A673 (cell line): ENCODE data around the gene MAN1C1. TPM values are rescaled to one million over a fixed set of nuclear protein-coding genes. Genes with fewer than 3 reads are reported as not detected.

Experiments used
- BruUV-seq: library from RNA; stranded (reverse); fragments of 400-500 nt; replicated peaks from 2 replicates; lab custom pipeline; 2021; lab: Mats Ljungman, UMichigan
- CTCF ChIA-PET: fragments of 300-600 bp; sonication (Branson Sonifier 250); formaldehyde crosslinking; loops from one replicate; lab custom pipeline; 2022; ENCODE audit warnings: antibody characterized with exemption; lab: Charles Lee
- POLR2A ChIA-PET: fragments of 300-600 bp; sonication (Branson Sonifier 250); formaldehyde crosslinking; loops from one replicate; lab custom pipeline; 2022; ENCODE audit warnings: antibody characterized with exemption; ENCODE audit not compliant: low non-redundant PET; lab: Charles Lee
- DNase-seq: peaks from one replicate; pipeline ENCODE4 v3.0.0-alpha.2; 2015; ENCODE audit warnings: low spot score
- H3K27ac ChIP-seq: fragments of 200-600 bp; sonication (generic); 2 replicates; pipeline ENCODE4 v1.5.1; 2016; ENCODE audit warnings: mixed run types, low read depth, mild to moderate bottlenecking, mixed read lengths, antibody characterized with exemption, low read length; ENCODE audit not compliant: poor library complexity, severe bottlenecking
- H3K27me3 ChIP-seq: fragments of 200-600 bp; sonication (generic); replicated peaks from 2 replicates; pipeline ENCODE4 v1.6.1; 2017; ENCODE audit warnings: mixed run types, low read depth, mild to moderate bottlenecking, mixed read lengths, antibody characterized with exemption, low read length; ENCODE audit not compliant: insufficient read depth, poor library complexity
- H3K36me3 ChIP-seq: fragments of 200-600 bp; sonication (generic); 2 replicates; pipeline ENCODE4 v1.6.1; 2016; ENCODE audit warnings: mixed run types, mild to moderate bottlenecking, mixed read lengths, antibody characterized with exemption, low read length; ENCODE audit not compliant: insufficient read depth, poor library complexity, severe bottlenecking
- H3K4me1 ChIP-seq: fragments of 200-600 bp; sonication (generic); 2 replicates; pipeline ENCODE4 v1.6.1; 2017; ENCODE audit warnings: mixed run types, mild to moderate bottlenecking, mixed read lengths, antibody characterized with exemption, low read length; ENCODE audit not compliant: insufficient read depth, poor library complexity, severe bottlenecking
- H3K4me3 ChIP-seq: fragments of 200-600 bp; sonication (generic); 2 replicates; pipeline ENCODE4 v1.5.1; 2016; ENCODE audit warnings: low read depth, mixed run types, mild to moderate bottlenecking, mixed read lengths, low read length; ENCODE audit not compliant: poor library complexity, severe bottlenecking
- H3K9me3 ChIP-seq: fragments of 200-600 bp; sonication (generic); 2 replicates; pipeline ENCODE4 v1.6.1; 2016; ENCODE audit warnings: mixed run types, low read depth, mild to moderate bottlenecking, mixed read lengths, antibody characterized with exemption, low read length; ENCODE audit not compliant: poor library complexity, severe bottlenecking
- EZH2 ChIP-seq: fragments of 200-600 bp; sonication (generic); IDR thresholded peaks from 2 replicates; pipeline ENCODE4 v1.6.1; 2017; ENCODE audit warnings: borderline replicate concordance, low read depth, mild to moderate bottlenecking, mixed read lengths, antibody characterized with exemption, low read length; ENCODE audit not compliant: poor library complexity, severe bottlenecking
- intact Hi-C: fragments of 100-400 bp; cut with micrococcal nuclease; formaldehyde crosslinking; loops from one replicate; pipeline ENCODE4 v1.10.0; 2022; ENCODE audit not compliant: unreplicated experiment
- total RNA-seq: library from RNA; stranded (reverse); gene quantifications from 2 replicates; pipeline ENCODE4 v1.2.3, GENCODE V29; 2021
- TF ChIP-seq, protein P1 (sequence below): fragments of 300-800, 200-600 bp; sonication (generic); conservative IDR thresholded peaks from 2 replicates; pipeline ENCODE4 v1.5.1; 2017; ENCODE audit warnings: low read depth, mild to moderate bottlenecking, antibody characterized with exemption, low read length, moderate library complexity, mixed read lengths

Gene MAN1C1
- total RNA-seq, 1 experiment from 2014 or later, result 0.21 TPM

DNA sequence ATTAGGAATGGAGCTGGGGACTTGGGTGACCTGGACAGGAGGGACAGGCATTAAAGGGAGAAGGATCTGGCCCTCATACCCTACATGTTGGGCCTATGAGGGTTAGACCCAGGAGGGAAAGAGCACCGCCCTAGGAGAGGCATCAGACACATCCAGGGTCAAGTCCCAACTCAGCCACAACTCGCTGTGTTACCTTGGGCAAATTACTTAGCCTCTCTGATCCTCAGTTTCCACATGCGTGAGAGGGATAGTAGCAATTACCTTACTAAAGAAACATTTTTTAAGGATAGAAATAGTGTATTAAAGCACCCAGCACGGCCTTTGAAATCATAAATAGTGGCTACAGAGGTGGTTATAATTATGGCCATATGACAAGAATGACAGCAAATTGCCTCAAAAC, 163.3 kb downstream of the MAN1C1 start:
- H3K27me3 ChIP-seq, result no peaks in the 10 kb centered on the region
- H3K27ac ChIP-seq, result no peak overlapping the region
- H3K9me3 ChIP-seq, result no peaks in the 10 kb centered on the region
- no peaks in the 10 kb centered on the region for H3K36me3 ChIP-seq
- intact Hi-C loops, result no loop called here
- ChIA-PET CTCF (no interaction called here), POLR2A (no interaction called here)
- DNase-seq, result no peak
- peaks cover 8% of the 10 kb centered on the region for H3K4me1 ChIP-seq
- no peak overlapping the region for H3K4me3 ChIP-seq
- no TSS peak for BruUV-seq
- no peak for TF ChIP-seq EZH2

DNA sequence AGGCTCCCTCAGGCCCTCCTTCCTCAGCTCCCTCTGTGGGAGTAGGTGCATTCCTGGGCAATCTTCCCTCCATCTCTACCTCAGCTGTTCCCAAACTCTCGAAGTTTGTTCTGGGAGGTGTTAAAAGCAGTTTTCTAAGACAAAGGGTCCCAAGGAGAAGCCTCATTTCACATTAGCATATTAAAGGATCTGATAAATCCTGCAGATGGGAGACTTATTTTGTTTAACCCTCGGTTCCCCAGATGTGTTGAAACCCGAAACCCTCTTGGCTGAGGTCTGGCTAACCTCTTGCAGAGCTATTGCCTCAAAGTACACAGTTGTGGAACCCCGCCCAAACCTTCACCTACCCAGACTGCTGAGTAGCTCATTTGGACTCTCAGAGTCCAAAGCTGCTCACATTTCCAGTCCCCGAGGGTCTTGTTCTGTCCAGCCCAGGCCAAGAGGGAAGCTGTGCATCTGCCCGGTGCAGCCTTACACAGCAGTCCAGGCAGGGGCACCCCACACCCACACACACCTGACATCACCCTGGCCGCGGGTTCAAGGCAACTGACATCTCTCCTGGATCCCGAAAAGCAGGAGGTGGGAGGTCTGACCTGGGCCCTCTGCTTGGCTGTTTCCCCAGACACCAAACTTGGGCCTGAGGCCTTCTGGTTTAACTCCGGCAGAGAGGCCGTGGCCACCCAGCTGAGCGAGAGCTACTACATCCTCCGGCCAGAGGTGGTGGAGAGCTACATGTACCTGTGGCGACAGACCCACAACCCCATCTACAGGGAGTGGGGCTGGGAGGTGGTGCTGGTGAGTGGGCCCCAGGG, 163.9 kb downstream of the MAN1C1 start:
- no peak for DNase-seq

DNA sequence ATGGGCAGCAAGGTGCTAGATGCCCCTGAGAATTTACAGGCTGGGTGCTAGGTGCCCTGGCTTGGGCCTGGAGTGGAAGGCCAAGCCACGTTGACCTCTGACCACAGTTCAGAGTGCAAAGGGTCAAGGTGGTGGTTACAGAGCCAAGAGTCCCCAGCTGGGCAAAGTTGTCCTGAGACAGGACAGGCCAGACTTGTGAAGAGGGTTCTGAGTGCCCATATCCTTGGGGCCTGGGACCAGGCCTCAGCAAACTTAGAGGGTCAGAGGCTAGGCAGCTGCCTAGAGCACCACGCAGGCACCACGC, 164.5 kb downstream of the MAN1C1 start:
- no peak for DNase-seq
- BruUV-seq, result no TSS peak
- Histone ChIP-seq H3K4me1 (peaks cover 4% of the 10 kb centered on the region), H3K9me3 (no peaks in the 10 kb centered on the region), H3K27ac (no peak overlapping the region), H3K4me3 (no peak overlapping the region), H3K27me3 (no peaks in the 10 kb centered on the region), H3K36me3 (no peaks in the 10 kb centered on the region)
- intact Hi-C loops, result no loop called here
- ChIA-PET POLR2A (no interaction called here), CTCF (no interaction called here)
- no peak for TF ChIP-seq EZH2
- TF ChIP-seq, protein P1, sequence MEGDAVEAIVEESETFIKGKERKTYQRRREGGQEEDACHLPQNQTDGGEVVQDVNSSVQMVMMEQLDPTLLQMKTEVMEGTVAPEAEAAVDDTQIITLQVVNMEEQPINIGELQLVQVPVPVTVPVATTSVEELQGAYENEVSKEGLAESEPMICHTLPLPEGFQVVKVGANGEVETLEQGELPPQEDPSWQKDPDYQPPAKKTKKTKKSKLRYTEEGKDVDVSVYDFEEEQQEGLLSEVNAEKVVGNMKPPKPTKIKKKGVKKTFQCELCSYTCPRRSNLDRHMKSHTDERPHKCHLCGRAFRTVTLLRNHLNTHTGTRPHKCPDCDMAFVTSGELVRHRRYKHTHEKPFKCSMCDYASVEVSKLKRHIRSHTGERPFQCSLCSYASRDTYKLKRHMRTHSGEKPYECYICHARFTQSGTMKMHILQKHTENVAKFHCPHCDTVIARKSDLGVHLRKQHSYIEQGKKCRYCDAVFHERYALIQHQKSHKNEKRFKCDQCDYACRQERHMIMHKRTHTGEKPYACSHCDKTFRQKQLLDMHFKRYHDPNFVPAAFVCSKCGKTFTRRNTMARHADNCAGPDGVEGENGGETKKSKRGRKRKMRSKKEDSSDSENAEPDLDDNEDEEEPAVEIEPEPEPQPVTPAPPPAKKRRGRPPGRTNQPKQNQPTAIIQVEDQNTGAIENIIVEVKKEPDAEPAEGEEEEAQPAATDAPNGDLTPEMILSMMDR, result no peak

More for the DNA sequence above, 163.9 kb downstream of the MAN1C1 start:
- H3K27ac ChIP-seq, result no peak overlapping the region
- CTCF ChIA-PET, result no interaction called here
- H3K4me1 ChIP-seq, result peaks cover 4% of the 10 kb centered on the region
- no peak for TF ChIP-seq EZH2
- TF ChIP-seq, protein P1, result no peak
- no TSS peak for BruUV-seq
- H3K36me3 ChIP-seq, result no peaks in the 10 kb centered on the region
- no peaks in the 10 kb centered on the region for H3K27me3 ChIP-seq
- H3K9me3 ChIP-seq, result no peaks in the 10 kb centered on the region
- POLR2A ChIA-PET, result no interaction called here
- intact Hi-C loops, result no loop called here
- H3K4me3 ChIP-seq, result no peak overlapping the region

DNA sequence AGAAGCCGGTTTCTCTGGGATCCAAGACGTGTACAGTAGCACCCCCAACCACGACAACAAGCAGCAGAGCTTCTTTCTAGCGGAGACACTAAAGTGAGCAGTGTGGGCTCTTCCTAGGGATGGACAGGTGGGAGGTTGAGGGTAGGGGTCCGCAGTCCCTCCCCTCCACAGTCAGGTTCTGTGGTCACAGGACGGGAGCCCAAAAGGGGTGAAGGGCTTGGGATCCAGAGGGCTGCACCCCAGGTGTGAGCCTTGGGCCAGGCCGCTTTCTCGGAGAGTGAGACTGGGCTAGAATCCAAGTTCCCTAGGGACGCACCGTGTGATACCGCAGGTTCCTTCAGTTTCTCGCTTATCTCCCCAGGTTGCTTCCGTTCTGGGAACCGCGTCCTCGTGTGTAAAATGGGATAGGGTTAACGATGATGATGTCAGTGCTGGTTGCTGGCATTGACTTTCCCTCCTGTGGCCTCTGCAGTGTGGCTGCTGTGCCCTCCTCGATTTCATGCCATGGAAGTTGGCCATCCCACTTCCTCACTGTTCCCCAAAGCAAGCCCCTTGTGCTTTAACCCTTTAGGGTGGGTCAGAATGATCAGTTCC, 166.1 kb downstream of the MAN1C1 start:
- TF ChIP-seq EZH2, result no peak
- TF ChIP-seq, protein P1, result no peak
- no peak overlapping the region for H3K4me3 ChIP-seq
- ChIA-PET POLR2A (no interaction called here), CTCF (no interaction called here)
- no TSS peak for BruUV-seq
- no peaks in the 10 kb centered on the region for H3K36me3 ChIP-seq
- H3K27me3 ChIP-seq, result no peaks in the 10 kb centered on the region
- H3K27ac ChIP-seq, result no peak overlapping the region
- intact Hi-C loops, result no loop called here
- H3K4me1 ChIP-seq, result peaks cover 4% of the 10 kb centered on the region
- peak; percentile 35 for DNase-seq
- no peaks in the 10 kb centered on the region for H3K9me3 ChIP-seq
